Right atrium auricular region (tissue), 2 donors: ENCODE results near the gene PPIL4. TPM values are rescaled to one million over a fixed set of nuclear protein-coding genes. Genes with fewer than 3 reads are reported as not detected.

Experiments used
- DNase-seq: peaks from one replicate; pipeline ENCODE4 v3.0.0-alpha.2; 2019; ENCODE audit warnings: low spot score
- H3K27ac ChIP-seq, 2 donors: fragments of 200-600 bp; sonication (generic); 1 replicate in 1 of 2; 2 replicates in 1 of 2; pipeline ENCODE4 v1.5.1; 2016 to 2019
- H3K27me3 ChIP-seq, 2 donors: fragments of 200-600 bp; sonication (generic); one replicate each; pipeline versions ENCODE4 v1.5.1 to v1.6.0; 2017 to 2019
- H3K36me3 ChIP-seq: fragments of 200-600 bp; sonication (generic); one replicate; pipeline ENCODE4 v1.5.1; 2016
- H3K4me1 ChIP-seq, 2 donors: fragments of 200-600 bp; sonication (generic); one replicate each; pipeline versions ENCODE4 v1.5.1 to v1.6.0; 2017 to 2019
- H3K4me3 ChIP-seq, 2 donors: fragments of 200-600 bp; sonication (generic); 1 replicate in 1 of 2; 2 replicates in 1 of 2; pipeline ENCODE4 v1.5.1; 2017 to 2019; ENCODE audit warnings: mild to moderate bottlenecking in 1 of 2, moderate library complexity in 1 of 2
- H3K9me3 ChIP-seq, 2 donors: fragments of 200-600 bp; sonication (generic); one replicate each; pipeline ENCODE4 v1.5.1; 2019
- CTCF ChIP-seq, 2 donors: fragments of 200-600 bp; sonication (generic); IDR thresholded peaks; one replicate each; pipeline ENCODE4 v1.5.1; 2019; ENCODE audit warnings: antibody characterized with exemption in 2 of 2
- total RNA-seq, 2 donors: library from RNA; depleted of rRNA; stranded (reverse); fragments of >200 nt; gene quantifications; one replicate each; pipeline ENCODE4 v1.1.0, GENCODE V29; 2016

PPIL4 gene
- total RNA-seq, 2 donors from 2014 or later: 14.6 to 17.0 TPM

- Histone ChIP-seq H3K9me3 (no peaks in the 10 kb centered on the region), H3K27me3 (no peaks in the 10 kb centered on the region), H3K36me3 (no peaks in the 10 kb centered on the region), H3K4me1 (peaks cover 0 to 25% of the 10 kb centered on the region in 2 donors), H3K4me3 (no peak overlapping the region), H3K27ac (no peak overlapping the region)
- DNase-seq: no peak
- TF ChIP-seq CTCF (IDR thresholded peaks at IDR 0.05): no peak
Observed at GRCh38 chr6:149480502-149481280, 65.2 kb downstream of the PPIL4 start.

GRCh38 chr6:149478631-149479314 lies 67.1 kb downstream of the PPIL4 start:
- Histone ChIP-seq H3K4me1 (peaks cover 0 to 17% of the 10 kb centered on the region in 2 donors), H3K4me3 (no peak overlapping the region), H3K36me3 (no peaks in the 10 kb centered on the region), H3K9me3 (no peaks in the 10 kb centered on the region), H3K27me3 (no peaks in the 10 kb centered on the region), H3K27ac (no peak overlapping the region)
- no peak for DNase-seq
- no peak for TF ChIP-seq CTCF (IDR thresholded peaks at IDR 0.05)

GRCh38 chr6:149477544-149477943 lies 68.3 kb downstream of the PPIL4 start:
- no peak for TF ChIP-seq CTCF (IDR thresholded peaks at IDR 0.05)
- no peaks in the 10 kb centered on the region for H3K27me3 ChIP-seq
- peaks cover 0 to 25% of the 10 kb centered on the region in 2 donors for H3K4me1 ChIP-seq
- no peak overlapping the region for H3K4me3 ChIP-seq
- H3K9me3 ChIP-seq: no peaks in the 10 kb centered on the region
- DNase-seq: no peak
- H3K36me3 ChIP-seq: no peaks in the 10 kb centered on the region
- H3K27ac ChIP-seq: no peak overlapping the region

- Histone ChIP-seq H3K27me3 (no peaks in the 10 kb centered on the region), H3K27ac (no peak overlapping the region), H3K36me3 (no peaks in the 10 kb centered on the region), H3K4me1 (peaks cover 0 to 19% of the 10 kb centered on the region in 2 donors), H3K4me3 (no peak overlapping the region), H3K9me3 (no peaks in the 10 kb centered on the region)
- DNase-seq: no peak
- no peak for TF ChIP-seq CTCF (IDR thresholded peaks at IDR 0.05)
Observed at GRCh38 chr6:149476789-149477455, 68.9 kb downstream of the PPIL4 start.

- no peak for TF ChIP-seq CTCF (IDR thresholded peaks at IDR 0.05)
- no peak for DNase-seq
- no peaks in the 10 kb centered on the region for H3K9me3 ChIP-seq
- H3K36me3 ChIP-seq: no peaks in the 10 kb centered on the region
- H3K4me3 ChIP-seq: no peak overlapping the region
- H3K4me1 ChIP-seq: peaks cover 0 to 18% of the 10 kb centered on the region in 2 donors
- H3K27me3 ChIP-seq: no peaks in the 10 kb centered on the region
- no peak overlapping the region for H3K27ac ChIP-seq
Observed at GRCh38 chr6:149474108-149474935, 71.5 kb downstream of the PPIL4 start.
